ENCODE data around the gene HBP1.
"Not testable (repeated sequence)": the region's sequence is repeated elsewhere in the genome, so short reads cannot be mapped to it uniquely, and the experiment has no call there.

HBP1 gene, protein sequence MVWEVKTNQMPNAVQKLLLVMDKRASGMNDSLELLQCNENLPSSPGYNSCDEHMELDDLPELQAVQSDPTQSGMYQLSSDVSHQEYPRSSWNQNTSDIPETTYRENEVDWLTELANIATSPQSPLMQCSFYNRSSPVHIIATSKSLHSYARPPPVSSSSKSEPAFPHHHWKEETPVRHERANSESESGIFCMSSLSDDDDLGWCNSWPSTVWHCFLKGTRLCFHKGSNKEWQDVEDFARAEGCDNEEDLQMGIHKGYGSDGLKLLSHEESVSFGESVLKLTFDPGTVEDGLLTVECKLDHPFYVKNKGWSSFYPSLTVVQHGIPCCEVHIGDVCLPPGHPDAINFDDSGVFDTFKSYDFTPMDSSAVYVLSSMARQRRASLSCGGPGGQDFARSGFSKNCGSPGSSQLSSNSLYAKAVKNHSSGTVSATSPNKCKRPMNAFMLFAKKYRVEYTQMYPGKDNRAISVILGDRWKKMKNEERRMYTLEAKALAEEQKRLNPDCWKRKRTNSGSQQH

DNA sequence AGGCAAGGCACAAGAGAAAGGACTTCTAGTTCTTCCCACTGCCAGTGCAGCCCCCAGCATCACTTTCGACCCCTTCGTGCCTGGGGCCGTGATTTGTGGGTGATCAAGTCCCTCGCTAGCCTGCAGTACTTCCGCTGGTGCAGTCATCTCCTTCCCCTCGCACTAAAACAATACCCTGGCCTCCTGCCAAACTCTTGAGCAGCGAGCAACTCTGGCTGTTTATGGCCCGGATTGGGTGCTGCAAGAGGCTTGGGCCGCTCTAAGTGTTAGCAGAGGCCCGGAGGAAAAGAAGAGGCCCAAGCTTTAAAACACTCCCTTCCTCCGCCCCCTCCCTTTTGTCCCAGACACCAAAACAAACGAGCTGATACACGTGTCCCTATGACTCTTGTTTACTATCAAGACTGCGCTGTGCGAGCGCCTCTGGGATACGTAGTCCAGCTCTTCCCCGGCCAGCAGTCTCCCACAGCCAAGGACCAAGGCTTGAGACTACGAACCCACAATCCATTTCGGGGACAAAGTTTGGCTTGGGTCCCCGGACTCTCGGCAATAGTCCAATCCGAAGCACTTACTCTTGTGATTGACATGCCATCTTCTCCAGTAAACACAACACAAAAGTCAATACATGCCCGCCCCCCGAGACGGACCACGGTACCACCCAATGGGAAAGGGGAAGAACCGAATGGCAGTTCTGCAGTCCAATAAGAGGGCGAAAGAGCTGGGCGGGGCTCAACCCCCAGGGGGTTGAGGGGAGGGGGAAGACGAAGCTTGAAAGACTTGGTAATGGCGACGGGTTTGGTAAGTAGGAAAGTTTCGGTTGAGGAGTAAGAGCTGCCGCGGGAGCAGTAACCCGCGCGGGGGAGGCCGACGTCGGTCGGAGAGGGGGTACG, at the start of gene HBP1:
Gene HBP1, plus strand, starts transcription at position 771 of the 887 bp plus-strand sequence. CDS start 10,891 bp downstream, outside the sequence.
- Mint-ChIP-seq H3K27ac (peak within 1 kb of the TSS; percentile 98), H3K4me1 (peaks cover 15% of the 10 kb centered on the region)

DNA sequence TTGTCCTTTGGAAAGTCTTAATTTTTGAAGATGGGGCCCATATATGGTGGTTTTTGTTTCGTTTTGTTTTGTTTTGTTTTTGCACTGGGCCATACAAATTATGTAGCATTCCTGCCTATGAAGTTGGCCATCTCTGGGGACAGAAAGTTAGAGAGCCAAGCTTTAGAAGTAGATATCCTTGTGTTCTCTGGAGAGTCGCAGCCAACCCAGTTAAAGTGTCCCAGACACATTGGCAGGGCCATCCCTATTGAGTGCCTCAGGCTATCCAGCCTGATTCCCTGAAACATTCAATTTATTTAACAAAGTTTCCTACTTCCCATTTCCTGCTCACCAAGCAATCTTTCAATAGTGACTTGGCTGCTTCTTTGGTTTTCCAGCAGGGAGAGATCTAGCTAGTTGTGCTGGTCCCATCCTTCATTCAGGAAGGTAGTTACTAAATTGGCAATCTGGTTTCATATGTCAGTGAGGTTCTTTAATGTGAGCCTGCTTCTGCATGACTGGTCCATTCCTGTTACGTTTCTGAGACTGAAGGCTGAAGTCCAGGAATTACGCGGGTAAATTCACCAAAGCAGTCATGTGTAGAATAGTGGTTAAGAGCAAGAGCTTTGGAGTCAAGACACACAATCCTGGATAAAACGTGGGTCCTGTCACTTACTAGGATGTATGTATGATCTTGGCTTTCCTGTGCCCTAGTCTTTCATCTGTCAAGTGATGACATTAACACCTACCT, 49.3 kb upstream of the HBP1 start:
- no peaks in the 10 kb centered on the region for H3K36me3 Mint-ChIP-seq
- DNase-seq (ENCODE audit: low spot score in 2 of 2) (no peak), ATAC-seq (ENCODE audit: low read depth) (no peak)
- H3K4me1 Mint-ChIP-seq = no peaks in the 10 kb centered on the region
- no peak overlapping the region for H3K4me3 Mint-ChIP-seq
- no peak overlapping the region for H3K27ac Mint-ChIP-seq
- H3K27me3 Mint-ChIP-seq = no peaks in the 10 kb centered on the region
- no peaks in the 10 kb centered on the region for H3K9me3 Mint-ChIP-seq

More for the DNA sequence above, at the start of gene HBP1:
- no peaks in the 10 kb centered on the region for H3K9me3 Mint-ChIP-seq
- peak within 1 kb of the TSS; percentile 93 for H3K4me3 Mint-ChIP-seq
- peaks cover 3% of the 10 kb centered on the region for H3K27me3 Mint-ChIP-seq
- peak; percentile 72 for ATAC-seq (ENCODE audit: low read depth)
- DNase-seq (ENCODE audit: low spot score in 2 of 2) = peak; percentile 87 to 97
- peaks cover 2% of the 10 kb centered on the region for H3K36me3 Mint-ChIP-seq

DNA sequence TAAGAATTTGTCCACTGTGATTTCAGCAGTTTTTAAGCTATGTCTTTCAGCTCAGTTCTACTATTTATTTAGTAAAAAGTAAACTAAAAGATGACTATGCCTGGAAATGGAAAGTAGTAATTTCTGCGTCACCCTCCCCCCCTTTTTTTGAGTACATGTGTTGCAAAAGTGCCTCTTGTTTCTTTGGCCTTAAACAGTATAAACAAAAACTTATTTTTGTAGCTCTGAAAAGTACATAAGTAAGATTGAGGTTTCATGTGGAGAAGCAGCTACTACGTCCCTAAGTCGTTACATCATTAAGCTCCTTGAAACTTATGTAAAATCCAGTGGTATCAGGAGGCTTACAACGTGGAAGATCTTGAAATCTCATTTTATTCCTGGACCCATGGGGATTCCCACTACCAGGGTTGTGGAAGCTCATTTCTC, 46.3 kb upstream of the HBP1 start:
- H3K36me3 Mint-ChIP-seq = no peaks in the 10 kb centered on the region
- H3K4me3 Mint-ChIP-seq = no peak overlapping the region
- ATAC-seq (ENCODE audit: low read depth) = no peak
- no peaks in the 10 kb centered on the region for H3K27me3 Mint-ChIP-seq
- H3K27ac Mint-ChIP-seq = no peak overlapping the region
- H3K9me3 Mint-ChIP-seq = no peaks in the 10 kb centered on the region
- no peak for DNase-seq (ENCODE audit: low spot score in 2 of 2)
- H3K4me1 Mint-ChIP-seq = peaks cover 13% of the 10 kb centered on the region

DNA sequence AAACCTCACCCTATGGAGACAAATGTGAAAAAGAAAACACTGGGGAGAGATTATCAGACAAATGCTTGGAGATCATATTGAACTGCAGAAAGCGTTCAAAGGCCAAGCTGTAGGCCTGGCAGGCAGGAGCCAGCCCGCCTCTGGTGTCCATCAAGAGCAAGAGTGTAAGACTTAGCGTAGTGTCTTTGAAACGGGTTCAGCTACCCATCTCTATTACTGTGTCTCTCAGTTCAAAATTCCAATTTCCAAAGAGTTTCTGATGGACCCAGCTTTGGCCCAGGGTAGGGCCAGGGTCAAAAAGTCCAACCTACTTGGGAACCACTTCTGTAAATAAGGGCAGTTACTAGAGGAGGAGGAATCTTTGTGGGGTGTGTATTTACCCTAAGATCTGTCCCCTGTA, 45.4 kb upstream of the HBP1 start:
- peaks cover 13% of the 10 kb centered on the region for H3K4me1 Mint-ChIP-seq
- no peak for DNase-seq (ENCODE audit: low spot score in 2 of 2)
- H3K27me3 Mint-ChIP-seq = no peaks in the 10 kb centered on the region
- H3K9me3 Mint-ChIP-seq = no peaks in the 10 kb centered on the region
- H3K36me3 Mint-ChIP-seq = no peaks in the 10 kb centered on the region
- no peak overlapping the region for H3K27ac Mint-ChIP-seq
- no peak overlapping the region for H3K4me3 Mint-ChIP-seq
- no peak for ATAC-seq (ENCODE audit: low read depth)

DNA sequence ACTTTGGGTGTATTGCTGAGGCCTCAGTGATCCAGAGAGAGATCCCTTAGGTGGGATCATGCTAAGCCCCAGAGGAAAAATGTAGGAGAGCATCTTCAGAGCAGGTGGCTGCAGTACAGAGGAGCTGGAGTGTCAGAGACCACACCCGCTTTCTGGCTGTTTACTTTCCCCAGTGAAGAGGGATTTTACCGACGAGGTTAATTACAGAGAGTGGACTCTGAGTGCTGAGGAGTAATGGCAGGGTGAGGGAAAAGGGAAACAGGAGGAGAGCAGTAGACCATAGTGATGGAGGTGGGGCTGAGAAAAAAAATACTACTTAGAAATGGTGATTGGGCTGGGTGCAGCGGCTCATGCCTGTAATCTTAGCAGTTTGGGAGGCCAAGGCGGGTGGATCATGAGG, 43.3 kb upstream of the HBP1 start:
- Mint-ChIP-seq H3K27ac (peak overlapping the region; percentile 76), H3K4me3 (peak overlapping the region; percentile 72), H3K9me3 (no peaks in the 10 kb centered on the region), H3K4me1 (peaks cover 13% of the 10 kb centered on the region), H3K27me3 (no peaks in the 10 kb centered on the region), H3K36me3 (no peaks in the 10 kb centered on the region)
- DNase-seq (ENCODE audit: low spot score in 2 of 2) (no peak), ATAC-seq (ENCODE audit: low read depth) (no peak)

DNA sequence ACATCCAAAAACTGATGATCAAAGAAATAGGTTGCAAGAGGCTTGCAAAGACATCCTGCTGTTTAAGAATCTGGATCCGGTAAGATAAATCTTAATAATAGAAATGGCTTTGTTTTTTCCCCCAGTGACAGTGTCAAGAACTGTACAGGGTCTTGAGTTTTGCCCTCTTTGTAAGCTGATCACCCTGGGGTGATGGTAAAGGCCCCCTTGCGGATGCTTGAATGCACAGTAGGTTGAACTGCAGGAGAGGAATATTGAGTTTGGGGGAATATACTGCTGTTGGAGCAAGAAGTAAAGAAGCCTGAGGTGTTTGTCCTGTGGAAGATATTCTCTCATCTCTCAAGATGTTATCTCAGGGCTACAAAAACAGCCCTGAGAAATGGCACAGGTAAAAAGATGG, 40.6 kb upstream of the HBP1 start:
- Mint-ChIP-seq H3K36me3 (no peaks in the 10 kb centered on the region), H3K27me3 (no peaks in the 10 kb centered on the region), H3K4me1 (peaks cover 13% of the 10 kb centered on the region), H3K4me3 (no peak overlapping the region), H3K9me3 (no peaks in the 10 kb centered on the region), H3K27ac (no peak overlapping the region)
- ATAC-seq (ENCODE audit: low read depth) = no peak
- DNase-seq (ENCODE audit: low spot score in 2 of 2) = no peak

DNA sequence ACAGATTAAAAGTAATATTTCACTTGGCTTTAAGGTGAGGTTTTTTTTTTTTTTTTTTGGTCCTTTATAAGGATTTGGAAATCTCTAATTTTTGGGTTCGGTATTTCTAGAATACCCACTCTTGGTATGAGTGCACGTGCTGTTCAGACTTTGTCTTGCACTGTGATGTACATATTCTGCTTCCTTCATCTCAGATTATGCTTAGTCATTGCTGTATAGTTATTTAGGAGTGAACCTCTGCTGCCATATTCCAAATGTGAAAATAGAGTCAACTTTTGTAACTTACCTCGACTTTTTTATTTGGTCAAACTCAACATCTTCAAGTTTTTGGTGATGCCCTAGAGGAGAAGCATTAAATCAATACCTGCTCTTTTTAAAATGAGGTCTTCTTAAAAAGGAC, 40.1 kb upstream of the HBP1 start:
- Mint-ChIP-seq H3K36me3 (no peaks in the 10 kb centered on the region), H3K4me1 (peaks cover 13% of the 10 kb centered on the region), H3K27me3 (no peaks in the 10 kb centered on the region), H3K27ac (no peak overlapping the region), H3K9me3 (no peaks in the 10 kb centered on the region), H3K4me3 (no peak overlapping the region)
- DNase-seq (ENCODE audit: low spot score in 2 of 2) = no peak
- no peak for ATAC-seq (ENCODE audit: low read depth)

DNA sequence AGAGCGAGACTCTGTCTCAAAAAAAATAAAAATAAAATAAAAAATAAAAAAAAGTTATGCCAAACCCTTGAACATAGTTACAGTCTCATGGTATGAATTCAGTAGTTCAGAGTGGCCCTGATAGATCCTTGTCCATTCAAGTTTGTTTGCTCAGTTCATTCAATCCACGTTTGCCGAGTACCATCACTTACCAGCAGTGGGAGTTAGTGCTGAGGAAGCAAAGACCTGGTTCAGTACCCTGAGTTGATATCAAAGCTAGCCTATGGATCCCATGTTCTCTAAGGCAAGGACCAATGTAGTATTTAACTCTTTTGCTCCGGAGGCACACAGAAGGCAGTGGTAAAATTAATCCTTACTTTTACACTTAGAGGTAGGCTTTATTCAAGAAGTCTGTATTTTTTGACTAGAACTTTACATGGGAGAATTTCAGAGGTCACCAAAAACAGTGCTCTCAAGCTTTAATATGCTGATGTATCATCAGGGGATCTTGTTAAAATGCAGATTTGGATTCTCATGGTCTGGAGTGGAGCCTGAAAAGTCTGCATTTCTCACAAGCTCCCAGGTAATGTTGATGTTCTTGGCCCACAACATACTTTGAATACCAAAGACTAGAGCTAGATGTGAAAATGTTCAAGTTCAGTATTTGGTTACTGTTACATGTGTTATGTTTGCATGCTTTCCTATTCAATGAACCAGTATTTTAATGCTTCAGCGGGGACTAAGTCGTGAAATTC, 38.1 kb upstream of the HBP1 start:
- no peak overlapping the region for H3K4me3 Mint-ChIP-seq
- H3K27ac Mint-ChIP-seq = no peak overlapping the region

DNA sequence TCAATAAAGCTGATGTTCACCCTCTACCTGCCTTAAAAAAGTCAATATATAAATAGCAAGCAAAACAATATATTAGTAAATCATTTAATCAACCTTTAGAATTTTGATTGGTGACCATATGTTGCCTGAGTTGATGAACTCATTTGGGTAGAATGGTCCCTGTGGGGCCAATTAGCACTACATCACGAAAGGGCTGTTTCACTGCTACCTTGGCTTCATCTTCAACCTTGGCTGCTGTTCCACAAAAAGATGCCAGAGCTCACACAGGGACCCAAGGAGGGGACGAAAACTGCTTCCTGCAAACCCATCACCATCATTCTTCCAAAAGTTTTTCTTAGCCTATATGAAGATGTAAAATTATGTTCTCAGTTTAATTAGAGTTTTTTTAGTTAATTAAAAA, 35.4 kb upstream of the HBP1 start:
- Mint-ChIP-seq H3K36me3 (no peaks in the 10 kb centered on the region), H3K4me3 (no peak overlapping the region), H3K27me3 (peaks cover 2% of the 10 kb centered on the region), H3K9me3 (no peaks in the 10 kb centered on the region), H3K4me1 (no peaks in the 10 kb centered on the region), H3K27ac (no peak overlapping the region)
- DNase-seq (ENCODE audit: low spot score in 2 of 2) (no peak), ATAC-seq (ENCODE audit: low read depth) (no peak)

More for the DNA sequence above, 38.1 kb upstream of the HBP1 start:
- Mint-ChIP-seq H3K36me3 (no peaks in the 10 kb centered on the region), H3K4me1 (peaks cover 9% of the 10 kb centered on the region), H3K27me3 (peaks cover 2% of the 10 kb centered on the region), H3K9me3 (no peaks in the 10 kb centered on the region)
- DNase-seq (ENCODE audit: low spot score in 2 of 2) (no peak), ATAC-seq (ENCODE audit: low read depth) (no peak)

DNA sequence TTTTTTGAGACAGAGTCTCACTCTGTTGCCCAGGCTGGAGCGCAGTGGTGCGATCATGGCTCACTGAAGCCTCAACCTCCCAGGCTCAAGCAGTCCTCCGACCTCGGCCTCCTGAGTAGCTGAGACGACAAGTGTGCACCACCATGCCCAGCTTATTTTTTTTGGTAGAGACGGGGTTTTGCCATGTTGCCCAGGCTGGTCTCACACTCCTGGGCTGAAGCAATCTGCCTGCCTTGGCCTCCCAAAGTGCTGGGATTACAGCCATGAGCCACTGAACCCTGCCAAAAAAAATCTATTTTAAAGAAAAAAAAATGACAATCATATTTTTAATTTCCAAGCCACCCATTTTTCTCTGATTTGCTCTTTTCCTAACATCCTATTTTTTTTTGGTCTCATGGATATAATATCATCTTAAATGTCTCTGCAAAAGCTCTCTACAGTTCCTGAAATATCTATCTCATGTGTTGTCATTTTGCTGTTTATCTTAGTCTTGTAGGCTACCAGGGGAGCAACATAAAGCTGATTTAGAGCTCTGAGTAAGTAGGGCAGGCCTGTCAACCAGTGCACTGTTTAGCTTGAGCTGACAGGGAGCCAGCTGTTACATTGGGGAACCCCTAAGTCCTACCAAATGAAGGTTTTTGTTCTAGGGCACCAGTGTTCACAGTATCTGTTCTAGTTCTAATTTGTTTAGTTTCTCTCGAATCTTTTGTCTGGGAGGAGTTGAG, 29.9 kb upstream of the HBP1 start:
- ATAC-seq (ENCODE audit: low read depth) (no peak), DNase-seq (ENCODE audit: low spot score in 2 of 2) (no peak)
- Mint-ChIP-seq H3K4me1 (no peaks in the 10 kb centered on the region), H3K36me3 (no peaks in the 10 kb centered on the region), H3K4me3 (no peak overlapping the region), H3K27ac (no peak overlapping the region), H3K9me3 (no peaks in the 10 kb centered on the region), H3K27me3 (peaks cover 2% of the 10 kb centered on the region)

DNA sequence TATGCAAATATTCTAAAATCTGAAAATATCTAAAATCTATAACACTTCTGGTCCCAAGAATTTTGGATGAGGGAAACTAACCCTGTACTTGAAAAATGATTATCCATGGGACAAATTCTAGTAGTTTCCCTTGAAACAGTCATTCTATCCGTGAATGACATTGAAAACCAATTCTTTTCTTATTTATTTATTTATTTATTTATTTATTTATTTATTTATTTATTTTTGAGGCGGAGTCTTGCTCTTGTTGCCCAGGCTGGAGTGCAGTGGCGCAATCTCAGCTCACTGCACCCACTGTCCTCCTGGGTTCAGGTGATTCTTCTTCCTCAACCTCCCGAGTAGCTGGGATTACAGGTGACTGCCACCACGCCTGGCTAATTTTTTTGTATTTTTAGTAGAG, 24.9 kb upstream of the HBP1 start:
- not testable (repeated sequence) for H3K4me1 Mint-ChIP-seq; H3K4me3 Mint-ChIP-seq; H3K27ac Mint-ChIP-seq; H3K27me3 Mint-ChIP-seq; ATAC-seq (ENCODE audit: low read depth); H3K9me3 Mint-ChIP-seq; DNase-seq (ENCODE audit: low spot score in 2 of 2); H3K36me3 Mint-ChIP-seq

DNA sequence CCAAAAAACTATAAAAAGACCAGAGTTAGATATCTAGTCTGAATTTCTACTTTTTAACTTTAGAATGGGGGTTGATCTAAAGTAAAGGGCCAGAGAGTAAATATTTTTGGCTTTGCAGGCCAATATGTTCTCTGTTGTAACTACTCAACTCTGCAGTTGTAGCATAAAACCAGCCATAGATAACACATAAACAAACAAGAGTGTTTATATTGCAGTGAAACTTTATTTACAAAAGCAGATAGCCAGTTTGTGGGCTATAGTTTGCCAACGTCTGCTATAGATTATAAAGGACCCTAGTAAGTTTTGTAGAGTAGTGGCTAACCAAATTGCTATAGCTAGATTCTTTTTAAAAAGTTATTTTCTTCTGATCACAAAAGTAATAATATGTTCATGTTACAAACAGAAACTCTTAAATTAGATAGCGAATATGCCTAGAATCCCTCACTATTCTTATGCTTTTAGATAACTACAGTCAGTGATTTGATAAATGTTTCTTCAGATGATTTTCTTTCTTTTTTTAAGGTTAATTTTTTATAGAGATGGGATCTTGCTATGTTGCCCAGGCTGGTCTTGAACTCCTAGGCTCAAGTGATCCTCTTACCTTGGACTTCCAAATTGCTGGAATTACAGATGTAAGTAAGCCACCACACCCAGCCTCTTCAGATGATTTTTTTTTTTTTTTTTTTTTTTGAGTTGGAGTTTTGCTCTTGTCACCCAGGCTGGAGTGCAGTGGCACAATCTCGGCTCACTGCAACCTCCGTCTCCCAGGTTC, 23.6 kb upstream of the HBP1 start:
- no peak for ATAC-seq (ENCODE audit: low read depth)
- Mint-ChIP-seq H3K27ac (no peak overlapping the region), H3K9me3 (no peaks in the 10 kb centered on the region), H3K4me3 (no peak overlapping the region), H3K4me1 (no peaks in the 10 kb centered on the region), H3K36me3 (no peaks in the 10 kb centered on the region), H3K27me3 (no peaks in the 10 kb centered on the region)
- no peak for DNase-seq (ENCODE audit: low spot score in 2 of 2)
